Medulla oblongata (tissue), 1 donor: ENCODE measurements around the gene ROR2.
A peak's percentile ranks its signal among the peaks of the same experiment; 100 is the strongest.

Source experiments
- DNase-seq: peaks from one replicate; pipeline ENCODE4 v3.0.0-alpha.2; 2015; ENCODE audit errors: extremely low spot score

The ROR2 gene

DNA sequence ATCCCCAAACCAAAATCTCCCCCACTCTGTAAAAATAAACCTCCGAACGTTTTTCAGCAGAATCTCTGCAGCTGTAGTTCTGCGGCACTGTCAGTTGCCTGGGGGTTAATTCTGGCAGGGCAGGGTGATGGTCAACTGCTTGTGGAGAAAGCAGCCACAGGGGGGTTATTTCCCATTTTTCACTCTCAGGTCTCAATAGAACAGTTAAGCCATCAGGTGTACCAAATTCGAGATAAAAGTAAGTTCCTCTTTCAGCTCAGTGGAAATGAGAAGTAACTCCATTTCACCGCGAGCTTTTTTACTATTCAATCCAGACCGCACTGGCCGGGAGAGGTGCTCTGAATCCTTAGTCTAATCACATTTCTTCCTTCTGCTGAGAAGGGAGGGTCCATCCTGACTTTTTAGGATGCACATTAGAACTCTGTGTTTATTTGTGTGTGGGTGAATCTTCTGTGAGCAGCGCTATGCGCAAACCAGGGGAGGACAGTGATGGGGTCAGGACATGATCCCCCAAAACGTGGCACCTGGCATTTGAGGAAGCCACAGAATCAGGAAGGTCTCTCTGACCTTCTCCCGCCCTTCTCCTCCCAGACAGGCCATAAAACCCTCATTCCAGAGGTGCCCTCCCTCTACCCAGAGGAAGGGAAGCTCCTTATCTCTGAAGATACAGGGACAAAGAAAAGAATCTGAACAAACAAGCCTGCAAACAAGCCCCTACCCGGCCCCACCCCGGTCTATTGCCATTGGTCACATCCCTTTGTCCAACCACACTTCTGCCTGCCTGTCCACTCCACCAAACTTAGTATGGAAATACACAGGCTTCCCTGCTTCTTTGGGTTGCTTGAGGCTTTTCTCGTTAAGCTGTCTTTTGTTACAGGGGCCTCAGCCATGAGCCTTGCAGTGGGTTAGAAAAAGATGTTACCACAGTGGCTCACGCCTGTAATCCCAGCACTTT, 229.0 kb downstream of the ROR2 start:
- DNase-seq: no peak

DNA sequence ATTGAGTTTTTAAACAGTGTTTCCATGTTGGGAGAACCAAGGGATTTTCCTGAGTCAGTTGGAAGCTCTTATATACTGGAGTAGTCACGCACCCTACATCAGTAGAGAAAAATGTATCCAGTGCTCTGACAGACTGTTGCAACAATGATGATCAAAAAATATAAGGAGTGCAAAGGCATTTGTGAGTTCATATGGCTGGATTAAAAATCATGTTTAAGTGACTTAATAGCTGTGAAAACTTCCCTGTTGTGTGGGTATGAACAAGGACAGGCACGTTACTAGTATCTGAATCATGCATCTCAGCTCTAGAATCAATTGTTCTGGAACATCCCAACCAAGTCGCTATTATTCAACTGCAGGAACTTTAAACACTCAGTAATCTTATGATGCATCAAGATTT, 229.7 kb downstream of the ROR2 start:
- no peak for DNase-seq

DNA sequence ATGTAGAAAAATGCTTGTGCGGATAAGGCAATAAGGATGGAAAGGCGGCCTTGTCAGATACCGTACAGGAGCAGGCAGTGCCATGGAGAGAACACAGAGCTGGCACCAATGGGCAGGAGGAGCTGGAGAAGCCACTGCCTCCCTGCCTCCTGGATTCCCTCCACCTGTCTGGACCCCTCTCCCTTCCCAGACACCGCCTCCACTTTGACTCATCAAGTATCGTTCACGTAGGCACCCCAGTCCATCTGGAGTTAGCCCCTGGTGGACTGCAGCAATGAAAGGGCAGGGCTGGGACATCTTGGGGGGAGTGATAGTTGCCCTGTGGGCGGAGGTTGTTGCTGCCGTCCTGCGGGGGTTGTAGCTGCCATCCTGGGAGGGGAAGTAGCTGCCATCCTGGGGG, 232.0 kb downstream of the ROR2 start:
- DNase-seq: no peak

DNA sequence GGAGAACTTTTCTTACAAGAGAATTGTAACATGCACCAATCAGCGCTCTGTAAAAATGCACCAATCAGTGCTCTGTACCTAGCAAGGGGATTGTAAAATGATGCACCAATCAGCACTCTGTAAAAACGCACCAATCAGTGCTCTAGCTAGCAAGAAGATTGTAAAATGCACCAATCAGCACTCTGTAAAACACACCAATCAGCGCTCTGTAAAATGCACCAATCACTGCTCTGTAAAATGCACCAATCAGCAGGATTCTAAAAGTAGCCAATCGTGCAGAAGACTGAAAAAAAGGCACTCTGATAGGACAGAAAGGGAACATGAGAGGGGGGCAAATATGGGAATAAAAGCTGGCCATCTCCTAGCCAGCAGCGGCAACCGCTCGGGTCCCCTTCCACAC, 233.2 kb downstream of the ROR2 start:
- no peak for DNase-seq

DNA sequence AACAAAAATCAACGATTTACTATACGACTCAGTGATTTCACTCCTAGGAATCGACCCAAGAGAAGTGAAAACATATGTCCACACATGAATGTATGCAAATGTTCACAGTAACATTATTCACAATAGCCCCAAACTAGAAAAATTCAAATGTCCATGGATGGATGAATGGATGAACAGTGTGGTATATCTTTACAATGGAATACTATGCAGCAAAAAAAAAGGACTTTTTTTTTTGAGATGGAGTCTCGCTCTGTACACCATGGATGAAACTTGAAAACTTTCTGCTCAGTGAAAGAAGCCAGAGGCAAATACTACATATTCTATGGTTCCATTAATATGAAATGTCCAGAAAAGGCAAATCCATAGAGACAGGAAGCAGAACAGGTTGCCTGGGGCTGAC, 233.8 kb downstream of the ROR2 start:
- no peak for DNase-seq

DNA sequence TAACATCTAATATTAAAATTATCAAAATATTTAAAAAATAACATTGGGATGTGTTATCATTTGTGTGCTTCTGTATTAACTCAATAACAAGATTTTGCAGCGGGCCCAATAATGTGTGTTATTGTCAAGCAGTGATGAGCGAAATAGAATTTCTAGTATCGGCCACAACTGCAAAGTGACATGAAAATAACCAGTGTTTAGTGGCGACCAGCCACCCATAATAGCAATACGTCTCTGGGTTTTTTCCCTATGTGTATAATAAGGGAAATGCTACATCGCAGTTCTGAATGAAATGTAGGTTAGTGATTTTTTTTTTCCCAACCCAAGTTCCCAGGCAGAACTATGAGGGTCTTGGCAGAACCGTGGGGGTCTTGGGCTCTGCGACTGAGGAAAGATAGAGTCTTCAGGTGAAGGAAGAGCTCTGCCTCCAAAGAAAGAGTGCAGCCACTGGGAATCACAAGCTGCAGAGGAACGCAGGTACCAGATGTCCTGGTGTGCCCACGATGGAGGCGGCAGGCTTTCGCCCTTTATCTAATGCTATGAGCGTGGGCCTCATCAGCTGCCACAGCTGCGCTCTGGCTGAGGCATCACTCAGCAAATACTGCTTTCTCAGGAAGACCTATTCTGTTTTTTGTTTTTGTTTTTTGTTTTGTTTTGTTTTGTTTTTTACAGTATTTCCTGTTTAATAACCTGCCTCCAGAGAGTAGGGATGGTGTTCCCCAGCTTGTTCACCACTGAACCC, 235.0 kb downstream of the ROR2 start:
- DNase-seq: no peak

DNA sequence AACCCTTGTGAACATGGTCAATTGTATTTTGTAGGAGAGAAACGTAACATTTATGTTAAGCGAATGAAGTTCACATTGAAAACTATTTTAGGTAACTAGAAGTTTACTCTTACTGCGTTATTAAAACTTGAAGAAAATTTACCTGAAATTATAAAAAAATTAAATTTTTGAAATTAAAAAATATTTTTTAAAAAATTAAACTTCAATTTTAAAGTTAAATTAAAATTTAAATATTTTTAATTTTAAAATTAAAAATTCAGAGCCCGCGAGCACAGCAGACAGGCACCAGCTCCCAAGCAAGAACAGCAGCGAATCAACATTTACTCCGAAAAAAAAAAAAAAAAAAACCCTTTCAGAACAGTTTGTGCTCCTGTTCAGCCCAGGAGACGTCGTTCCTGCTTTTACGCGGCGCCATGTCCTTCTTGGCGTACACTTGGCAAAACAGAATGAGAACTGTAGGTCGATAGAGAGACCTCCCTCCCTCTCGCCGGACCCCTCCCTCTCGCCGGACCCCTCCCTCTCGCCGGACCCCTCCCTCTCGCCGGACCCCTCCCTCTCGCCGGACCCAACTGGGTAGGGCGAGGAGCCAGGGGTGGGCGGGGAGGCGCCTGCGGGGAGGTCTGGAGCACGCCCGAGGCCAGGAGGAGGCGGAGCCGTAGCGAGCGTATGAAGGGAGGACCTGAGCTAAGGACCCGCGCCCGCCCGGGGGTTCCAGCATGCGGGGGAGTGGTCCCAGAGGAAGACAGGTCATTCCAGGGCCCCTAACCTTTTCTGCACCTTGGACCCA, 235.8 kb downstream of the ROR2 start:
- DNase-seq: no peak

DNA sequence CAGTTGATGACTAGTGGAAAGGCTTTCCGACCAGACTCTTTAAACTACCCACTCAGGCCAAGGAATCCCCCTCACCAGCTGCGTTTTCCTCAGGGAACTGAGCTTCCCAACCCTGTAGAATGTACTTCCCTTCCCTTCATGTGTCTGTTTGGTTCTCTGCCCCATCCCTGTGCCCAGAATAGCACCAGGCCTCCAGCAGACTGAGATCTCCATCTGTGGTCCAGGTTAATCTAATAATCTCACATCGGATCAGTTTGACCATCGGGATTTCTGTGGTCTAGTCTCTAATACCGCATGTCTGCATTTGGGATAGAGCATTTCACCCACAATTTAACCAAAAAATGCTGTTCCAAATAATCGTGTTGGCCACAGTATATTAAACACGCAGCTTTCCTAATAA, 237.2 kb downstream of the ROR2 start:
- DNase-seq: no peak

DNA sequence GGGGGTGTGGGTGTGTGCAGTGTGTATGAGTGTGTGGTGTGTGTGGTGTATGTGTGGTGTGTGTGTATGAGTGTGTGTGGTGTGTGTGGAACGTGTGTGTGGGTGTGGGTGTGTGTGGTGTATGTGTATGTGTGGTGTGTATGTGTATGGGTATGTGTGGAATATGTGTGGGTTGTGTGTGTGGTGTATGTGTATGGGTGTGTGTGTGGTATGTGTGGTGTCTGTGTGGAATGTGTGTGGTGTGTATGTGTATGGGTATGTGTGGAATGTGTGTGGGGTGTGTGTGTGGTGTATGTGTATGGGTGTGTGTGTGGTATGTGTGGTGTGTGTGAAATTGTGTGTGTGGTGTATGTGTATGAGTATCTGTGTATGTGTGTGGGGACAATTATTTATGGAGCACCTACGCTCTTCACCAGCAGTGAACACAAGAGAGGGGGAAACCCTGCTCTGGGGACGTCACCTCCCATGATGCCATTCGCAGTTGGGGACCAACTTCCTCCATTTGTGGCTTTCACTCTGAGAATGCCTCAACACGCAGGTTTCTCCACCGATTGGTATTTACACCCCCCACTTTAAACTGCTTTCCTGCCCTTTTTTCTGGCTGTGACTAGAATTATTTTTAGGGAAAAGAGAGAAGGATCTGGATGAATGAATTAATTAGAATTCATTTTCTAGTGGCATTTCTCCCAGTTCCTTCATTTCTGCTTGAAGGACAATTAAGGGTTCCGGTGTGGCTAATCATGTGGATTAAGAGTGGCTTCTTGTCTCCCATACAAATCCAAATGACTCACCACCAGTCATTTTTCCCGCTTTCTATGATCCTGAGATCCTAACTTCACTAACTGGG, 238.1 kb downstream of the ROR2 start:
- DNase-seq: peak; percentile 70

DNA sequence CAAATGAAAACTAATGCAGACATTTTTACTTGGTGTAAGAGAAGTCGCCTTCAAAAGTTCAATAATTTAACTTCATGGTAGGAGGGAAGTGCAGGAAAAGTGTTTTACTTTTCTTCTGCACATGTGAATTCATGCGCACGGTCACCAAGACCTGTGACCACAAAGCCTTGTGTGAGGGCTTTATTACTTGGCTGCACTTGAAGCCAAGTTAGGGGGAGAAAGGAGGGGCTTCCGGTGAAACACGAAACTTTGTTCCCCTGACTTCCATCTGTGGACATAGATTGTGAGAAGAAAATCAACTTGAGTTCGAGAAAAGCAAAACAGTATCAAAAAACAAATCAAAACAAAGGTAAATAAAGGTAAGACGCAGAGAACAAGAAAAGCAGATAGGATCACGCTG, 239.9 kb downstream of the ROR2 start:
- DNase-seq: no peak

DNA sequence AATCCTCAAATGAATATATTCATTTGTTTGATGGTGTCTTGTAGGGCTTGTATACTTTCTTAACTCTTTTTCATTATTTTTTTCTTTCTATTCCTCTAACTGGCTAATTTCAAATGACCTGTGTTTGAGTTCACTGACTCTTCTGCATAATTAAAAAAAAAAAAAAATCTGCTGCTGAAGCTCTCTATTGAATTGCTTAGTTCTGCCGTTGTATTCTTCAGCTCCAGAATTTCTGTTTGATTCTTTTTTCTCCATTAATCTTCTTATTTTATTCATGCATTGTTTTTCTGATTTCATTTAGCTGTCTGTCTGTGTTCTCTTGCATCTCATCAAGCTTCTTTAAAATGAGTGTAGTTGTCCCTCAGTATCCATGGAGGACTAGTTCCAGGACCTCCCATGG, 244.6 kb downstream of the ROR2 start:
- no peak for DNase-seq

DNA sequence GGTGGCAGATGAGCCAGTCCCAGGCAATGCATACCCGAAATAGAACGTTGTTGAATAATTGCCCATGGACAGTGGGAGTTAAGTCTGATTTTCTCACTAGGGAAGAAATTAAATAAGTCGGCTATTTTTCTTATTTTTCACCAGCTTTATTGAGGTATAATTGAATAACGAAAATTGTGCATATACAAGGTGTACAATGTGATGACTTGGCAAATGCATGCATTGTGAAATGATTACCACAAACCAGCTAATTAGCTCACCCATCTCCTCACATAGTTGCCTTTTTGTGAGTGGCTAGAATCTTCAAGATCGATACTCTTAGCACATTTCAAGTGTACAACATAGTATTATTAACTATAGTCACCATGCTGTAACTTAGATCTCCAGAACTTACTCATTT, 249.6 kb downstream of the ROR2 start:
- no peak for DNase-seq

DNA sequence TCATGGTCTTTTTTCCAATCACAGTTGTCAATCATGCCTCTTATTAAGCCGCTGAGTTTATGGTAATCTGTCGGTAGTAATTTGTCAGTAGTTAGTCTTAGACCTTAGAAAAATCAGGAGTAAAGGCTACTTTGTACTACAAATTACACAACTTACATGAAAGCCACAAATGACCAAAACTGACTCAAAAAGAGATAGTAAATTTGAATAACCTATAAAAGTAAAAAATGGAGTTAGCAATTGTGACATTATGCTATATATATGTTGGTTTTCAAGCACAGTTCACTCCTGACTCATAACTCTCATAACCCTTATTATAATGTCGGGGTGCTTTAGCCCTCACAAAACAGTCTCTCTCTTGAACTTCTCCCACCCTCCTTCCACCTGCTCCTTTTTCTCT, 251.8 kb downstream of the ROR2 start:
- DNase-seq: no peak

DNA sequence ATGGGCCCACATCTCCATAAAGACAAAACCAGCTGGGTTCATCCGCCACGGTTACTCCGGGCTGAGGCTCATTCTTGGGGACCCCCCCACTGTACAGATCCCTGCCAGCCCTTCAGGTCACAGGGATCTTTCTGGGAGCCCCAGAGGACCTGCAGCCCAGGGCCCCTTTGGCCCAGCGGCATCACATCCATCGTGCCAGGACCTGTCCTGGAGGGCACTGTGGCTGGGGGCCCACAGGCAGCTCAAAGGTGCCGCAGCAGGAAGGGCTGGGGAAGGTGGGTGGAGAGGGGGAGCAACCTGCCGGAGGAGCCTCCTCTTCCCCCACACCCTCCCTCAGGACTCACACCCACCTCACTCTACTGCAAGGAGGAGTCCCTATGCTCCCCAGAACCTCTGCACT, 252.8 kb downstream of the ROR2 start:
- no peak for DNase-seq

DNA sequence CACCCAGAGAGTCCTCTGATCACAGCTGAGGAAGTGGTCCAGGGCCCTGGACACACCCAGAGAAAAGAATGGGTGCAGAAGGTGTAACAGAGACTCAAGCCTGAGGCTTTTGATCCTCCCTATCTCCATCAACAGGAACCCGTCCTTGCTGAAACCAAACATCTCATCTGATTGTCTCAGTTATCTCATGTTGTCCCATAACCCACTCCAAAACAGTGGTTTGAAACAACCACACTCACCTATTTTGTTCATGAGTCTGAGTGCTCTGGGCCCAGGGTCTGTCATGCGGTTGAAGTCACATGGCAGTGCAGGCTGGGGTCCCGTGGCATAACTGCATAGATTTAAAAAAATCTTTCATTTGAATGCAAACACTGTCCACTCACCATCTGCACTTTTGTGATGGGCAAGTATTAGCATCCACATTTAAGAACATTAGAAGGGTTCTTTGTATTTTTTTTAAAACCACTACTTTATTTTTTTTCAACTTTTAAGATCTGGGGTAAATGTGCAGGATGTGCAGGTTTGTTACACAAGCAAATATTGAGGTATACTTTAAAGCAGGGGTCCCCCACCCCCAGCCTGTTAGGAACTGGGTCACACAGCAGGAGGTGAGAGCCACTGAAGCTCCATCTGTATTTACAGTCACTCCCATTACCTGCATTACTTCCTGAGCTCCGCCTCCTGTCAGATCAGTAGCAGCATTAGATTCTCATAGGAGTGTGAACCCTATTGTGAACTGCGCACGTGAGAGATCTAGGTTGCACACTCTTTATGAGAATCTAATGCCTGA, 255.8 kb downstream of the ROR2 start:
- no peak for DNase-seq

DNA sequence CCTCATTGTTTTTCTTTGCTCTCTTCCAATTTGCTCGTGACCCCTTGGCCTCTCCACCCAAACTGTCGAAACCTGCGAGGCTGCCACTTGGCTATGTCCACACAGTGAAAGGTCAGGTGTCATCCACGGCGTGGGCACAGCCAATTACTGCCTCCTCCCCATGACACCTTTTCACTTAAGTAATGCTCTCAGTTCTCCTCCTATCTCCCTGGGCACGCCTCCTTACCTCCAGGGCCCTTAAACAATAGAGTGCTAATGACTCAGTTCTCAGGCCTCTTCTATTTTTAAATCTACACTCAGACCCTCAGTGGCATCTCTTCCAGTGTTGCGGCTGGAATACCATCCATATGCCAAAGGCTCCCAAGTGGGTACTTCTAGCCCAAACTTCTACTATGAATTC, 256.8 kb downstream of the ROR2 start:
- DNase-seq: no peak

DNA sequence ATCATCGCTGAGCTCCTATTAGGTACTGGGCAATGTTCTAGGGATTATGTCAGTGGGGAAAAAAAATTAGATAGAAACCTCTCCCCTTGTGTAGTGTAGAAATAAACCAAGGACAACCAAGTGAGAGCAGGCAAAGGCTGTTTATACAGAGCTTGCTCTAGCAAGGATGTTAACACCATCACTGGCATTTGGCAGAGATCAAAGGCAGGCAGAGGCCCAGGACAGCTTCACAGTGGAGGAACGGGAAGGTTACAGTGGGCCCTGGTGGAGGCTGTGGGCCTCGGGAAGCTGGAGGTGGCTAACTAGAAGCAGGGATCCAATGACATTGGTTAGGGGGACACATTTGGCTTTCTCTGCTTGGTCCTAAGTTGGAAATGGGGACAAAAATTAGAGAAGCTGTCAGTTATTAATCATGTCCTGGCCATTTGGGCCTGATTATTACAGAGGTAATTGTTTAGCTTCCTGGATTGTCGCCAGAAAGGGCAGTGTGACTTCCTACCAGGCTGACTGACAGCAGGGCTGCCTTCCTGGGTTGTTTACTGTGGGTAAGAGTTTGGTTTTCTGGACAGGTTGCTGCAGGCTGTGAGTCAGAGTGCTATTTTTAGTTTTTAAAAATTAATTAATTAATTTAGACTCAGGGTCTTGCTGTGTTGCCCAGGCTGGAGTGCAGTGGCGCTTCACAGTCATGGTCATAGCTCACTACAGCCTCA, 259.3 kb downstream of the ROR2 start:
- DNase-seq: no peak

DNA sequence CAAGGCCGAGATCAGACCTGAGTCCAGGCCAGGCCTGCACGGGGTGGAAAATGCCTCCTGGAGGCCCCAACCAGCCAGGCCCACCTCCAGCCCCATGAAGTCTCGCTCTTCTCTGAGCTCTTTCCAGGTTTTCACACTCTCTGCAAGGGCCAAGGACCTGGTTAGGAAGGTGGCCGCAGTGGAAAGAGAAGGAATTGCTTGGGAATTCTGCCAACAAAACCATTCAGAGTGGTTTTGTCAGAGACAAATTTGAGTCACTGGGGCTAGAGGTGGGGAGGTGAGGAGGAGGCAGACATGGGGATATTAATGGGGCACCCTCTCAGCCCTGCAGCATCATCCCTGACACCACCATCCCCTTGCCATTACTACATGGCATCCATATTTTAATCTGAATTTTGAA, 261.0 kb downstream of the ROR2 start:
- DNase-seq: no peak

DNA sequence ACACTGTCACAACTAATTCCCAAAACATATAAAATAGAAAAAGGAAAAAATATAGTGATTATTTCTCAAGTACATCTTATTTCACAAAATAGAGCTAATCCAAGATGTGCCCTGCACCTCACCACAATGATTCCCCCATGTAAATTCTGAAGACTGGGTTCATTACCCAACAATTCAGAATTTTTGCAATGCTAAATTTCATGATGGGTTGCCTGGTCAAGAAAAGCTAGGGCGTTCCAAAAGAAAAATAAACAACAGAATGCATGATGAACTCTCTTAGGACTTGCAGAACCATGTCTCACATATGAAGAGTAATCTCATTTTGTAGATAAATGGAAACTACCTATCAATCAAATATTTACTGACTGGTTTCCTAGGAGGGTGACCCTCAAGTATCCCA, 266.8 kb downstream of the ROR2 start:
- DNase-seq: no peak

DNA sequence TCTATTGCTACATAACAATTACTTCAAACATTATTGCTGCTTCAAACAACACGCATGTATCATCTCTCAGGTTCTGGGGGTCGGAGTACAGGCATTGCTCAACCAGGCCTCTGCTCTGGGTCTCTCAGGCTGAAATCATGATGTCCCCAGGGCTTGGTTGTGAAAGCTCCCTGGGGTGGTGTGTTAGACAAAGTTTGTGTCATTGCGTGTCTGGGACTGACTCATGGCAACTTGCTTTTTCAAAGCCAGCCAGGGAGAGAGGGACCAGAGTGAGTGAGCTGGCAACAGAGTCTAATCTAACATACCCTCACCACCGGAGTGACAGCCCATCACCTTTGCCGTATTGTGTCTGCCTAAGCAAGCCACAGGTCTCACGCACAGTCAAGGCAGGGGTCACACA, 267.2 kb downstream of the ROR2 start:
- DNase-seq: no peak
